Measurements from ENCODE around the gene PBXIP1. TPM values are rescaled to one million over a fixed set of nuclear protein-coding genes. Genes with fewer than 3 reads are reported as not detected.
A peak's percentile ranks its signal among the peaks of the same experiment; 100 is the strongest.

PBXIP1 gene
- 21.6 and 22.5 TPM in 2 replicates for total RNA-seq (2021)
- long read RNA-seq, transcript PBXIP1-202 (11 exons, 3,212 nt): major isoform, 43 of 58 reads
- long read RNA-seq, partial matches to known transcripts: 5 of 58 reads
- long read RNA-seq, other reads (novel, unspliced or antisense): 10 of 58 reads

- H3K23ac ChIP-seq (ENCODE audit: insufficient read length, low read depth, low read length): no peak within 1 kb of the TSS
- H3K56ac ChIP-seq (ENCODE audit: insufficient read length, low read depth, low read length): no peak within 1 kb of the TSS
- no peaks in the 10 kb centered on the region for H3K79me1 ChIP-seq (ENCODE audit: insufficient read depth, low read depth, low read length, poor library complexity, severe bottlenecking)
- no peaks in the 10 kb centered on the region for H4K20me1 ChIP-seq (ENCODE audit: control insufficient read depth, insufficient read depth, insufficient read length)
- peaks cover 16% of the 10 kb centered on the region for H3K23me2 ChIP-seq (ENCODE audit: insufficient read length, low read depth, low read length, poor library complexity, severe bottlenecking)
- peak within 1 kb of the TSS; percentile 83 to 97 for H3K4me3 Mint-ChIP-seq
- no peak within 1 kb of the TSS for H2BK5ac ChIP-seq (ENCODE audit: insufficient read length, low read length)
- H3K79me2 ChIP-seq (ENCODE audit: insufficient read depth, low read length): no peaks in the 10 kb centered on the region; the same call in 1 of the 2 replicates
- peaks cover 53 to 64% of the 10 kb centered on the region in 2 experiments for H3K4me1 Mint-ChIP-seq
- no peaks in the 10 kb centered on the region for H3K9me3 Mint-ChIP-seq
- H3K14ac ChIP-seq (ENCODE audit: insufficient read depth, low read length): peak within 1 kb of the TSS; percentile 95
- H3K36me3 Mint-ChIP-seq (ENCODE audit: insufficient read depth in 1 of 3, low read depth in 3 of 3): peaks cover 8 to 24% (median 23%) of the 10 kb centered on the region in 3 experiments; a peak in 6 of 7 replicates
- peak within 1 kb of the TSS; percentile 98 for H3K18ac ChIP-seq (ENCODE audit: insufficient read length, low read depth, low read length)
- H4K91ac ChIP-seq (ENCODE audit: insufficient read length, low read depth, low read length): no peak within 1 kb of the TSS
- no peak within 1 kb of the TSS for H2BK12ac ChIP-seq (ENCODE audit: insufficient read length, low read depth, low read length)
- TF ChIP-seq, protein P1, sequence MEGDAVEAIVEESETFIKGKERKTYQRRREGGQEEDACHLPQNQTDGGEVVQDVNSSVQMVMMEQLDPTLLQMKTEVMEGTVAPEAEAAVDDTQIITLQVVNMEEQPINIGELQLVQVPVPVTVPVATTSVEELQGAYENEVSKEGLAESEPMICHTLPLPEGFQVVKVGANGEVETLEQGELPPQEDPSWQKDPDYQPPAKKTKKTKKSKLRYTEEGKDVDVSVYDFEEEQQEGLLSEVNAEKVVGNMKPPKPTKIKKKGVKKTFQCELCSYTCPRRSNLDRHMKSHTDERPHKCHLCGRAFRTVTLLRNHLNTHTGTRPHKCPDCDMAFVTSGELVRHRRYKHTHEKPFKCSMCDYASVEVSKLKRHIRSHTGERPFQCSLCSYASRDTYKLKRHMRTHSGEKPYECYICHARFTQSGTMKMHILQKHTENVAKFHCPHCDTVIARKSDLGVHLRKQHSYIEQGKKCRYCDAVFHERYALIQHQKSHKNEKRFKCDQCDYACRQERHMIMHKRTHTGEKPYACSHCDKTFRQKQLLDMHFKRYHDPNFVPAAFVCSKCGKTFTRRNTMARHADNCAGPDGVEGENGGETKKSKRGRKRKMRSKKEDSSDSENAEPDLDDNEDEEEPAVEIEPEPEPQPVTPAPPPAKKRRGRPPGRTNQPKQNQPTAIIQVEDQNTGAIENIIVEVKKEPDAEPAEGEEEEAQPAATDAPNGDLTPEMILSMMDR (conservative IDR thresholded peaks at IDR 0.05): peak; percentile 37; the same call in 2 of the 3 replicates
- peak within 1 kb of the TSS; percentile 94 for H3K4me2 ChIP-seq (ENCODE audit: insufficient read depth, insufficient read length, low read length)
- DNase-seq: peak; percentile 95
- peak within 1 kb of the TSS; percentile 88 for H2BK120ac ChIP-seq (ENCODE audit: low read depth, low read length, poor library complexity, severe bottlenecking)
- H3K27me3 ChIP-seq (ENCODE audit: insufficient read depth, low read length): no peaks in the 10 kb centered on the region
- H2AK5ac ChIP-seq (ENCODE audit: insufficient read length, low read length): no peak within 1 kb of the TSS
- no peaks in the 10 kb centered on the region for H3K9me3 ChIP-seq (ENCODE audit: control insufficient read depth, low read depth, low read length)
- no peaks in the 10 kb centered on the region for H3K27me3 Mint-ChIP-seq (ENCODE audit: low read depth)
- H2AFZ ChIP-seq (ENCODE audit: low read length): no peak within 1 kb of the TSS
- peak within 1 kb of the TSS; percentile 40; the same call in 1 of the 2 replicates for H3K4ac ChIP-seq (ENCODE audit: low read depth, low read length)
- peaks cover 6% of the 10 kb centered on the region; the same call in 1 of the 2 replicates for H3K4me1 ChIP-seq (ENCODE audit: insufficient read depth, low read length)
- H3K27ac Mint-ChIP-seq: peak within 1 kb of the TSS; percentile 98 to 99 (median 99)
- H3T11ph ChIP-seq (ENCODE audit: low read length): peak within 1 kb of the TSS; percentile 47
- H2BK20ac ChIP-seq (ENCODE audit: low read depth, low read length, poor library complexity, severe bottlenecking): no peak within 1 kb of the TSS
- no peak within 1 kb of the TSS for H2BK15ac ChIP-seq (ENCODE audit: low read depth, low read length)
- no peak within 1 kb of the TSS for H4K5ac ChIP-seq (ENCODE audit: insufficient read length, low read depth, low read length)
- peak within 1 kb of the TSS; percentile 46 for H3K27ac ChIP-seq (ENCODE audit: insufficient read length, low read depth, low read length)
- H3K9ac ChIP-seq (ENCODE audit: extremely low read depth, insufficient read length, low read length): peak within 1 kb of the TSS; percentile 85
- WGBS (ENCODE audit: extremely low coverage, insufficient read length, low lambda C conversion rate): no CpG with 5 or more reads among the region's 18 CpGs
- H4K8ac ChIP-seq (replicated peaks; ENCODE audit: insufficient read length, low read depth, low read length): no peak within 1 kb of the TSS
These were observed at the start of gene PBXIP1 for GRCh38 chr1:154955718-154956543. Gene PBXIP1, minus strand, starts transcription at chr1:154956099. Its CDS starts 2,378 bp downstream, at chr1:154953721.

Measured in H9 (cell line).